Amniotic epithelial cell (primary cell): ENCODE data around the gene FCER1G.

ENCODE experiments used
- DNase-seq: peaks from one replicate; pipeline ENCODE4 v3.0.0-alpha.2; 2010; ENCODE audit warnings: low read depth

The FCER1G gene

DNA sequence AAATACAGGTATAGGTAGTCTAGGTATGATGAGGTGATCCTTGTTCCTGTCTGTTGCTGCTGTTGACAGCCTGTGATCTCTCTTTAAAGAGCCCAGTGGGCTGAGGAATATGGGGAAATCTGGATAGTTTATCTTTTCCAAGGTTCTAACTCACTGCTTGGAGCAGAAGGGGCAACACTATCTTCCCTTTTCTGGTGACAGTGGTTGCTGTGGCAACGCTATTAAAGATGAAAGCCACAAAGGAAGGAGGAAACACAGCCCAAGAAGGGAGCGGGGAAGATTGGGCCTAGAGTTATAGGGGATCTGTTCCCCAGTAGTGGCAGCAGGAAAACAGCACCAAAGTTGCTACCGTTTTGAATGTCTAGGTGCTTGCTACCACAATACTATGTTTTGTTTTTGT, 52.2 kb downstream of the FCER1G start:
- no peak for DNase-seq
